ENCODE results near the gene ATP6V1C2.

ATP6V1C2 gene

DNA sequence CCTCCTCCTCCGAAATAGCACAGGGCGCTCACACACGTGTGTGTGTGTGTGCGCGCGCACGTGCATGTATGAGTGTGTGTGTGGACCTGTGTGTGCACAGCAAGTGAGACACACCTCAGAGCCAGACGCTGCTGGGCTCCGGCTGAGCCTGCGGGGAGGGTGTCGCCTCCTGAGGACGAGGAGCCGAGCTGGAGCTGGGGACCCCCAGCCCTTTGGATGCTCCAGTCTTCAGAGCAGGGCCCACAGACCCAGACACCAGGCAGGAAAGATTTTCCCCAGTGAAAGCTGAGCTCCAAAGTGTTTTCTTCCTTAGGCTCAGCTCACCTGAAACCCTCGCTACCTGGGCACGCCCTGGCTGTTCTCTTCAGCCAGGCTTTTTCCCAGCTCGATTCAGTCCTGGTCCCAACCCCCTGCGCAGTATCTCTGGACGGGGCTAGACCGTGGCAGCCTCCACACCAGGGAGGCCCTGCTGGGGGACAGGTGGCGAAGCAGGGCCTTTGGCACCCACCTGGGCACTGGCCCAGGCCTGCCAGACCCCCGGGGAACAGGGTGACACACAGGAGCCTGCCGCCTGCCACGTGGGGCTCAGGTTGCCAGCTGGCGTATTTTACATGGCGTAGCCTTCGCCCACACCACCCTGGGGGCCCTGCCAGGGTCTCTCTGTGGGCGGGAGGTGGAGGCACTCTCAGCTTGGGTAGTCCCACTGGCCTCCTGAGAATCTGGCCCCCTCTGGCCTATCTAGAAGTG is 55.0 kb downstream of the ATP6V1C2 start:
- Histone ChIP-seq H3K4me3 (ENCODE audit: severe bottlenecking) (no peak overlapping the region), H3K9me3 (ENCODE audit: severe bottlenecking) (no peaks in the 10 kb centered on the region), H3K4me1 (ENCODE audit: insufficient read depth, poor library complexity, severe bottlenecking) (peaks cover 11% of the 10 kb centered on the region), H3K27ac (ENCODE audit: poor library complexity, severe bottlenecking) (no peak overlapping the region), H3K36me3 (ENCODE audit: low read depth) (peaks cover 27% of the 10 kb centered on the region), H3K27me3 (ENCODE audit: insufficient read depth, poor library complexity, severe bottlenecking) (no peaks in the 10 kb centered on the region)
- DNase-seq (ENCODE audit: low spot score) = no peak
- TF ChIP-seq, protein P1, sequence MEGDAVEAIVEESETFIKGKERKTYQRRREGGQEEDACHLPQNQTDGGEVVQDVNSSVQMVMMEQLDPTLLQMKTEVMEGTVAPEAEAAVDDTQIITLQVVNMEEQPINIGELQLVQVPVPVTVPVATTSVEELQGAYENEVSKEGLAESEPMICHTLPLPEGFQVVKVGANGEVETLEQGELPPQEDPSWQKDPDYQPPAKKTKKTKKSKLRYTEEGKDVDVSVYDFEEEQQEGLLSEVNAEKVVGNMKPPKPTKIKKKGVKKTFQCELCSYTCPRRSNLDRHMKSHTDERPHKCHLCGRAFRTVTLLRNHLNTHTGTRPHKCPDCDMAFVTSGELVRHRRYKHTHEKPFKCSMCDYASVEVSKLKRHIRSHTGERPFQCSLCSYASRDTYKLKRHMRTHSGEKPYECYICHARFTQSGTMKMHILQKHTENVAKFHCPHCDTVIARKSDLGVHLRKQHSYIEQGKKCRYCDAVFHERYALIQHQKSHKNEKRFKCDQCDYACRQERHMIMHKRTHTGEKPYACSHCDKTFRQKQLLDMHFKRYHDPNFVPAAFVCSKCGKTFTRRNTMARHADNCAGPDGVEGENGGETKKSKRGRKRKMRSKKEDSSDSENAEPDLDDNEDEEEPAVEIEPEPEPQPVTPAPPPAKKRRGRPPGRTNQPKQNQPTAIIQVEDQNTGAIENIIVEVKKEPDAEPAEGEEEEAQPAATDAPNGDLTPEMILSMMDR (IDR thresholded peaks at IDR 0.05; ENCODE audit: poor library complexity, severe bottlenecking) = no peak
- ATAC-seq (ENCODE audit: low read depth) = no peak; the same call in 2 of the 3 replicates

DNA sequence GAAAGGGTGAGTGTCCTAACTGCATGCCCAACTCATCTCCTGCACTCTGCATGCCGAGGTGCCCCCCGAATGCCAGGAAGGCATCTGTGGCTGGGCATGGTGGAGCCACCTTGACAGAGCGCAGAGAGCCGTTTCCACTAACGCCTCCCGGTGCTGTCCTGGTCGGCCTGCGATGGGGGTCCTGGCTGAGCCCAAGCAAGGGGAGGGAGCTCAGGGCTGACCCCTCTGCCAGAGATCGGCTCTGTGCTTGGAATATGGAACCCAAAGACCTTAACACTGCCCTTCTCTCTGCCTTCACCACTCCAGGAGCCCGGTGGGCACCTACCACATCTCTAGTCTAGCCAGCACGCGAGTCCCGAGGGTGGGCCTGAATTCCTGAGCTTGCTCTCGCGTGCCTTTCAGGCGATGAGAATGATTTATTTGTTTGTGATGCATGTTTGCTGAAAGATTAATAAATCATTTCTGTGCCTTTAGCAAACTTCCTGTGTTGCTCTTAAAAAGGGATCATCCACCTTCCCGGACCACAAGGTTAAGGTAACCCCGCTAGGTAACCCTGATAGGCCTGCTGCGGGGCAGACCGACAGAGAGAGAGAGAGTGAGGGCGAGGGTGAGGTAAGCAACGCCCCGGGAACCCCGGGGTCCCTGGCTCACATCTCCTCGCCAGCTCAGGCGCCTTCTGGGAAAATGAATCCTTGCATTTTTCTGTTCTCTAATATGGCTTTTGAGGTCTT is 55.8 kb downstream of the ATP6V1C2 start:
- Histone ChIP-seq H3K36me3 (ENCODE audit: low read depth) (peaks cover 35% of the 10 kb centered on the region), H3K27me3 (ENCODE audit: insufficient read depth, poor library complexity, severe bottlenecking) (no peaks in the 10 kb centered on the region), H3K9me3 (ENCODE audit: severe bottlenecking) (no peaks in the 10 kb centered on the region), H3K27ac (ENCODE audit: poor library complexity, severe bottlenecking) (no peak overlapping the region), H3K4me1 (ENCODE audit: insufficient read depth, poor library complexity, severe bottlenecking) (peaks cover 11% of the 10 kb centered on the region), H3K4me3 (ENCODE audit: severe bottlenecking) (no peak overlapping the region)
- ATAC-seq (ENCODE audit: low read depth) (no peak), DNase-seq (ENCODE audit: low spot score) (no peak)
- TF ChIP-seq, protein P1 (IDR thresholded peaks at IDR 0.05; ENCODE audit: poor library complexity, severe bottlenecking) = no peak

DNA sequence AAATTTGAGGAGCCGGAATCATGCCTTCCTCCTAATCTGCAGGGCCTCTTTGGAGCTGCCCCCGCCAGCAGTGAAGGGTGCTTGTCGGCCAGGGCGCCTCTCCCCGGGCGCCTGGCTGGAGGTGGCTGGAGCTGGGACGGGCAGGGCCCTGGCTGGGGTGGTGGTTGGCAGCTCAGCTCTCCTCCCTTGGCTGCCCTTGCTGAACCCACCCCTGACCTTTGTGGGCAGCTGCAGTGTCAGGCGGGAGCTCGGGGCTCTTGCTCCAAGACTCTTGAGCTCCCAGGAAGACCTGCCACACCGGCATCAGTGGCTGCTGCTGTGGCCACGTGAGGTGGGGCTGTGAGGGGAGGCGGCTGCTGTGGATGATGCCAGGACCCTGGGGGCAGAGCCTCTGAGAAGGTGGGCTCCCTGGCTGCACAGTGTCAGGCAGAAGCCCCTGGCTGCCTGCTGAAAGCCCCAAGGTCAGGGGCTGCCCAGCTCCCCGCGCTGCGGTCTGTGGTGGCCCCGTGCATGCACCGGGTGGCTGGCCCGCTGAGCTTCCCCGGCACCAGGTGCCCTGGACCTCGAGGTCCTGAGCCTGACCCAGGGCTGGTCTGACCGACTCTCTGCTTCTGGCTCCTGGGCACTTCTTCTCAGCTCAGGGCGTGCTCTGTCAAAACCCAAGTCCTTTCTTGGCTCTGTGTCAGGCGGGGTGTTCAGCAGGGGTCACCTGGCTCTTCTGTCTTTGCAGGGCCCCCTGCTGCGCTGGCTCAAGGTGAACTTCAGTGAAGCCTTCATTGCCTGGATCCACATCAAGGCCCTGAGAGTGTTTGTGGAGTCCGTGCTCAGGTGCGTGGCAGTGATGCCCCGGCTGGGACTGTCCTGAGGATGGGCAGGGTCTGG is 56.7 kb downstream of the ATP6V1C2 start:
- TF ChIP-seq, protein P1 (IDR thresholded peaks at IDR 0.05; ENCODE audit: poor library complexity, severe bottlenecking) = no peak
- no peaks in the 10 kb centered on the region for H3K9me3 ChIP-seq (ENCODE audit: severe bottlenecking)
- ATAC-seq (ENCODE audit: low read depth) (no peak), DNase-seq (ENCODE audit: low spot score) (no peak)
- no peak overlapping the region for H3K27ac ChIP-seq (ENCODE audit: poor library complexity, severe bottlenecking)
- H3K36me3 ChIP-seq (ENCODE audit: low read depth) = peaks cover 41% of the 10 kb centered on the region
- H3K4me3 ChIP-seq (ENCODE audit: severe bottlenecking) = no peak overlapping the region
- H3K27me3 ChIP-seq (ENCODE audit: insufficient read depth, poor library complexity, severe bottlenecking) = no peaks in the 10 kb centered on the region
- peaks cover 11% of the 10 kb centered on the region for H3K4me1 ChIP-seq (ENCODE audit: insufficient read depth, poor library complexity, severe bottlenecking)

DNA sequence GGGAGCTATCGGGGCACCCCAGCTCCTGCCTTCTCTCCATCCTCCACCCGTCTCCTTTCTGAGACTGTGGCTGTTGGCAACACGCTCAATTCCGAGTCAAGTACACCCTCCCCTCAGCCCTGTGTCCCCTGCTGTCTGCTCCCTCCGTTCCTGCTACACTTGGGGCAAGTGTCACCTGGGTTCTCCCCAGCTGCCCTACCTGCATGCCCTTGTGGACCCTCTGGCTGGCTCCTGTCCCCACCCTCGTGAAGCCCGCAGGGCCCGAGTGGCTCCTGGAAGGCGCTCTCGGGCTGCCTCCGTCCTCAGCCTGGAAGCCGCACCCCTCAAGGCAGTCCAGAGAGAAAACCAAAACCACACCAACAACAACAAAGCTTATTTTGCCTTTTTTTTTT is 57.3 kb downstream of the ATP6V1C2 start:
- DNase-seq (ENCODE audit: low spot score) (no peak), ATAC-seq (ENCODE audit: low read depth) (no peak)
- no peaks in the 10 kb centered on the region for H3K27me3 ChIP-seq (ENCODE audit: insufficient read depth, poor library complexity, severe bottlenecking)
- peaks cover 11% of the 10 kb centered on the region for H3K4me1 ChIP-seq (ENCODE audit: insufficient read depth, poor library complexity, severe bottlenecking)
- peaks cover 47% of the 10 kb centered on the region for H3K36me3 ChIP-seq (ENCODE audit: low read depth)
- TF ChIP-seq, protein P1 (IDR thresholded peaks at IDR 0.05; ENCODE audit: poor library complexity, severe bottlenecking) = no peak
- H3K4me3 ChIP-seq (ENCODE audit: severe bottlenecking) = no peak overlapping the region
- no peak overlapping the region for H3K27ac ChIP-seq (ENCODE audit: poor library complexity, severe bottlenecking)
- no peaks in the 10 kb centered on the region for H3K9me3 ChIP-seq (ENCODE audit: severe bottlenecking)
